B cell (primary cell): ENCODE data around the gene PKIB.

Experiments used
- EZH2 ChIP-seq: IDR thresholded peaks from 2 replicates; pipeline ENCODE4 v1.6.1; 2012; ENCODE audit warnings: borderline replicate concordance, low read depth, mild to moderate bottlenecking, moderate library complexity, low read length; ENCODE audit not compliant: insufficient read depth, poor library complexity, severe bottlenecking
- TF ChIP-seq, protein P1 (sequence below): fragments of 200-600 bp; IDR thresholded peaks from one replicate; pipeline ENCODE4 v1.8.0; 2022; ENCODE audit warnings: antibody characterized with exemption, mild to moderate bottlenecking

DNA sequence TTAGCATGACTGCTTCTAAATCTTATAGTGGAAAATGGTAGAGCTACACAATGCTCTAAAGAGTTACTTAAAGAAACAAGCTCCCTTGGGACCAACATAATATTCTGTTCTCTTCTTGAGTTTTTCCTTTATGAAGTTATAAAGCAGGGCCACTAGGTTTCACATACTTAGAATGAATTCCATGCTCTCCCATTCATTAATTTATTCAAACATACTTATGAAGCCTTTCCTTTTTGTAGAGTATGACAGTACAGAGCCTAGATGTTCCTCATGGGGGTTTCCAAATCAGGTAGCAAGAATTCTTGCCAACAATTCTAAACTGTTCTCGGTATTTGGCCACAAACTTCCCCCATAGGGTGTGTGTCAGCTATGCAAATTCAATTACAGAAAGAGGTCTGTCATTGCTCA lies 148.7 kb downstream of the PKIB start:
- TF ChIP-seq, protein P1, sequence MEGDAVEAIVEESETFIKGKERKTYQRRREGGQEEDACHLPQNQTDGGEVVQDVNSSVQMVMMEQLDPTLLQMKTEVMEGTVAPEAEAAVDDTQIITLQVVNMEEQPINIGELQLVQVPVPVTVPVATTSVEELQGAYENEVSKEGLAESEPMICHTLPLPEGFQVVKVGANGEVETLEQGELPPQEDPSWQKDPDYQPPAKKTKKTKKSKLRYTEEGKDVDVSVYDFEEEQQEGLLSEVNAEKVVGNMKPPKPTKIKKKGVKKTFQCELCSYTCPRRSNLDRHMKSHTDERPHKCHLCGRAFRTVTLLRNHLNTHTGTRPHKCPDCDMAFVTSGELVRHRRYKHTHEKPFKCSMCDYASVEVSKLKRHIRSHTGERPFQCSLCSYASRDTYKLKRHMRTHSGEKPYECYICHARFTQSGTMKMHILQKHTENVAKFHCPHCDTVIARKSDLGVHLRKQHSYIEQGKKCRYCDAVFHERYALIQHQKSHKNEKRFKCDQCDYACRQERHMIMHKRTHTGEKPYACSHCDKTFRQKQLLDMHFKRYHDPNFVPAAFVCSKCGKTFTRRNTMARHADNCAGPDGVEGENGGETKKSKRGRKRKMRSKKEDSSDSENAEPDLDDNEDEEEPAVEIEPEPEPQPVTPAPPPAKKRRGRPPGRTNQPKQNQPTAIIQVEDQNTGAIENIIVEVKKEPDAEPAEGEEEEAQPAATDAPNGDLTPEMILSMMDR, result no peak
- no peak for TF ChIP-seq EZH2
